GM23338 (cell line): ENCODE results near the gene C2CD4B. TPM values are rescaled to one million over a fixed set of nuclear protein-coding genes. Genes with fewer than 3 reads are reported as not detected.

Experiments used
- ATAC-seq: fragments of 200-7000 bp; cut with Tn5 transposase; 3 replicates; pipeline ENCODE4 v1.9.1; 2020
- DNase-seq: peaks from one replicate; pipeline ENCODE4 v3.0.0-alpha.2; 2015; ENCODE audit warnings: low spot score
- H2AFZ ChIP-seq: fragments of 200-600 bp; sonication (generic); 2 replicates; pipeline ENCODE4 v1.8.0; 2016; ENCODE audit warnings: antibody characterized with exemption, mild to moderate bottlenecking, moderate library complexity
- H3F3A ChIP-seq: fragments of 200-600 bp; sonication (generic); replicated peaks from 2 replicates; pipeline ENCODE4 v1.8.0; 2017; ENCODE audit warnings: antibody characterized with exemption, mixed run types, low read depth
- H3K27ac ChIP-seq: fragments of 200-600 bp; sonication (generic); 2 replicates; pipeline ENCODE4 v1.6.1; 2016; ENCODE audit warnings: low read depth
- H3K27me3 ChIP-seq: fragments of 200-600 bp; sonication (generic); 2 replicates; pipeline ENCODE4 v1.8.0; 2016; ENCODE audit warnings: mild to moderate bottlenecking, mixed run types, moderate library complexity; ENCODE audit not compliant: insufficient read depth
- H3K36me3 ChIP-seq: fragments of 200-600 bp; sonication (generic); 2 replicates; pipeline ENCODE4 v1.8.0; 2016; ENCODE audit warnings: mild to moderate bottlenecking; ENCODE audit not compliant: insufficient read depth
- H3K4me1 ChIP-seq: fragments of 200-600 bp; sonication (generic); 2 replicates; pipeline ENCODE4 v1.8.0; 2016; ENCODE audit warnings: mild to moderate bottlenecking, moderate library complexity; ENCODE audit not compliant: insufficient read depth
- H3K4me2 ChIP-seq: fragments of 200-600 bp; sonication (generic); 2 replicates; pipeline ENCODE4 v1.7.1; 2017; ENCODE audit warnings: mixed run types
- H3K4me3 ChIP-seq: fragments of 200-600 bp; sonication (generic); 2 replicates; pipeline ENCODE4 v1.6.1; 2016; ENCODE audit warnings: mixed run types
- H3K79me2 ChIP-seq: fragments of 200-600 bp; sonication (generic); replicated peaks from 2 replicates; pipeline ENCODE4 v1.8.0; 2017; ENCODE audit warnings: mild to moderate bottlenecking; ENCODE audit not compliant: insufficient read depth
- H3K9me2 ChIP-seq: fragments of 200-600 bp; sonication (generic); 2 replicates; pipeline ENCODE4 v1.8.0; 2017; ENCODE audit not compliant: insufficient read depth
- H4K20me1 ChIP-seq: fragments of 200-600 bp; sonication (generic); replicated peaks from 2 replicates; pipeline ENCODE4 v1.8.0; 2017; ENCODE audit warnings: mild to moderate bottlenecking; ENCODE audit not compliant: insufficient read depth
- H3K27ac Mint-ChIP-seq: 2 replicates; pipeline ENCODE4 v1.8.0; 2020; ENCODE audit warnings: inconsistent platforms, mild to moderate bottlenecking, moderate library complexity, mixed read lengths
- H3K27me3 Mint-ChIP-seq: 3 replicates; pipeline ENCODE4 v1.8.0; 2022; ENCODE audit warnings: low read depth, mild to moderate bottlenecking, moderate library complexity, mixed read lengths, inconsistent platforms; ENCODE audit not compliant: insufficient read depth, poor library complexity
- H3K36me3 Mint-ChIP-seq: 3 replicates; pipeline ENCODE4 v1.8.0; 2021; ENCODE audit warnings: low read depth, mild to moderate bottlenecking, inconsistent platforms, moderate library complexity, mixed read lengths
- H3K4me1 Mint-ChIP-seq: 3 replicates; pipeline ENCODE4 v1.8.0; 2020; ENCODE audit warnings: mild to moderate bottlenecking, inconsistent platforms, mixed read lengths
- H3K4me3 Mint-ChIP-seq: 3 replicates; pipeline ENCODE4 v1.8.0; 2021; ENCODE audit warnings: moderate library complexity, mild to moderate bottlenecking, inconsistent platforms, mixed read lengths
- H3K9me3 Mint-ChIP-seq: 3 replicates; pipeline ENCODE4 v1.8.0; 2020; ENCODE audit warnings: moderate library complexity, mild to moderate bottlenecking, inconsistent platforms, mixed read lengths
- CREB1 ChIP-seq: fragments of 250-450 bp; sonication (Bioruptor Pico); IDR thresholded peaks from 2 replicates; pipeline ENCODE4 v1.5.0; 2020; ENCODE audit warnings: low read depth, mild to moderate bottlenecking, moderate library complexity
- EZH2 ChIP-seq: fragments of 200-600 bp; sonication (generic); IDR thresholded peaks from one replicate; pipeline ENCODE4 v1.8.0; 2017; ENCODE audit warnings: antibody characterized with exemption, mild to moderate bottlenecking, low read depth; ENCODE audit not compliant: unreplicated experiment
- EZH2phosphoT487 ChIP-seq: fragments of 200-600 bp; sonication (generic); IDR thresholded peaks from one replicate; pipeline ENCODE4 v1.8.1; 2018; ENCODE audit warnings: antibody characterized with exemption; ENCODE audit not compliant: unreplicated experiment
- JUNB ChIP-seq: IDR thresholded peaks from one replicate; pipeline ENCODE4 v1.6.1; 2016; ENCODE audit warnings: antibody characterized with exemption; ENCODE audit not compliant: unreplicated experiment
- NANOG ChIP-seq: IDR thresholded peaks from 2 replicates; pipeline ENCODE4 v1.6.1; 2016; ENCODE audit warnings: antibody characterized with exemption, borderline replicate concordance
- ZNF114 ChIP-seq: fragments of 250-450 bp; sonication (Bioruptor Pico); IDR thresholded peaks from 2 replicates; pipeline ENCODE4 v1.5.0; 2020; ENCODE audit warnings: mild to moderate bottlenecking, moderate library complexity
- ZNF331 ChIP-seq: fragments of 250-450 bp; sonication (Bioruptor Pico); IDR thresholded peaks from 2 replicates; pipeline ENCODE4 v1.5.0; 2020; ENCODE audit warnings: low read depth, mild to moderate bottlenecking, moderate library complexity
- polyA plus RNA-seq: library from polyadenylated mRNA; unstranded; fragments of >200 nt; fragmentation: Nextera tagmentation; extraction: Ambion mirVana; gene quantifications from 2 replicates; pipeline ENCODE4 v1.2.1, GENCODE V29; 2016
- total RNA-seq: library from RNA; depleted of rRNA; stranded (reverse); fragments of >200 nt; shearing (Covaris generic); gene quantifications from 2 replicates; pipeline ENCODE4 v1.2.3, GENCODE V29; 2014
- TF ChIP-seq, protein P1 (sequence below), 2 experiments: fragments of 200-600 bp in 1 of 2; sonication (generic) in 1 of 2; conservative IDR thresholded peaks; 2 replicates each; pipeline versions ENCODE4 v1.5.1 to v1.6.1; 2016 to 2017; ENCODE audit warnings: antibody characterized with exemption in 2 of 2, low read depth in 2 of 2, mild to moderate bottlenecking in 2 of 2, moderate library complexity in 1 of 2
- TF ChIP-seq, protein P2 (sequence below): IDR thresholded peaks from 2 replicates; pipeline ENCODE4 v1.6.1; 2016; ENCODE audit warnings: antibody characterized with exemption
- TF ChIP-seq, protein P3 (sequence below): IDR thresholded peaks from one replicate; pipeline ENCODE4 v1.6.1; 2018; ENCODE audit warnings: antibody characterized with exemption; ENCODE audit not compliant: unreplicated experiment

Gene C2CD4B
- total and polyA plus RNA-seq, 2 experiments from 2014 or later: 1.5 TPM; not detected in 1

DNA sequence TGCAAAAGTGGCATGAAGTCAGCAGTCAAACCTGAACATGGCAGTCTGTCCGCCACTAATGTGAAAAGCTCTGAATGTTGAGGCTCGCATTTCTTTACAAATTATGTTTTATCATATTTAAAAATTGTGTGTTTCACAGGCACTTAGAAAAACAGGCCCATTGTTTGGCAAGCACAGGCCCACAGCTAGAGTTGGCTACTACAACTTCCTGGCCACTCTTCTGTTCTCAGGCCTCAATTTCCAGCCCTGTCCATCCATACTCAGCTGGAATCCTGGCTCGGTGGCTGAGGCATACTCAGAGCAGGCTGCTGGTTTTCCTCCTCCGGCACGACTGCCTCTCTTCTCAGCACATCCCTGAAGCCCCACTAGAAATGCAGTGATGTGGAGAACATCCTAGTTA is 44.3 kb downstream of the C2CD4B start:
- Histone ChIP-seq H3K36me3 (no peaks in the 10 kb centered on the region), H3K27ac (no peak overlapping the region), H3K27me3 (no peaks in the 10 kb centered on the region), H3K9me2 (peaks cover 12% of the 10 kb centered on the region; the same call in 1 of the 2 replicates), H4K20me1 (no peaks in the 10 kb centered on the region; the same call in 1 of the 2 replicates), H3K79me2 (no peaks in the 10 kb centered on the region), H3K4me3 (no peak overlapping the region), H2AFZ (no peak overlapping the region), H3K4me2 (no peak overlapping the region), H3K4me1 (peaks cover 14% of the 10 kb centered on the region), H3F3A (no peaks in the 10 kb centered on the region)
- ATAC-seq (no peak), DNase-seq (no peak)
- Mint-ChIP-seq H3K27me3 (peaks cover 7% of the 10 kb centered on the region), H3K36me3 (no peaks in the 10 kb centered on the region), H3K4me1 (peaks cover 22% of the 10 kb centered on the region), H3K4me3 (no peak overlapping the region), H3K27ac (no peak overlapping the region), H3K9me3 (no peaks in the 10 kb centered on the region)
- TF ChIP-seq, protein P1, sequence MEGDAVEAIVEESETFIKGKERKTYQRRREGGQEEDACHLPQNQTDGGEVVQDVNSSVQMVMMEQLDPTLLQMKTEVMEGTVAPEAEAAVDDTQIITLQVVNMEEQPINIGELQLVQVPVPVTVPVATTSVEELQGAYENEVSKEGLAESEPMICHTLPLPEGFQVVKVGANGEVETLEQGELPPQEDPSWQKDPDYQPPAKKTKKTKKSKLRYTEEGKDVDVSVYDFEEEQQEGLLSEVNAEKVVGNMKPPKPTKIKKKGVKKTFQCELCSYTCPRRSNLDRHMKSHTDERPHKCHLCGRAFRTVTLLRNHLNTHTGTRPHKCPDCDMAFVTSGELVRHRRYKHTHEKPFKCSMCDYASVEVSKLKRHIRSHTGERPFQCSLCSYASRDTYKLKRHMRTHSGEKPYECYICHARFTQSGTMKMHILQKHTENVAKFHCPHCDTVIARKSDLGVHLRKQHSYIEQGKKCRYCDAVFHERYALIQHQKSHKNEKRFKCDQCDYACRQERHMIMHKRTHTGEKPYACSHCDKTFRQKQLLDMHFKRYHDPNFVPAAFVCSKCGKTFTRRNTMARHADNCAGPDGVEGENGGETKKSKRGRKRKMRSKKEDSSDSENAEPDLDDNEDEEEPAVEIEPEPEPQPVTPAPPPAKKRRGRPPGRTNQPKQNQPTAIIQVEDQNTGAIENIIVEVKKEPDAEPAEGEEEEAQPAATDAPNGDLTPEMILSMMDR (conservative IDR thresholded peaks at IDR 0.05; ENCODE audit: low read depth in 2 of 2): no peak
- TF ChIP-seq, protein P2, sequence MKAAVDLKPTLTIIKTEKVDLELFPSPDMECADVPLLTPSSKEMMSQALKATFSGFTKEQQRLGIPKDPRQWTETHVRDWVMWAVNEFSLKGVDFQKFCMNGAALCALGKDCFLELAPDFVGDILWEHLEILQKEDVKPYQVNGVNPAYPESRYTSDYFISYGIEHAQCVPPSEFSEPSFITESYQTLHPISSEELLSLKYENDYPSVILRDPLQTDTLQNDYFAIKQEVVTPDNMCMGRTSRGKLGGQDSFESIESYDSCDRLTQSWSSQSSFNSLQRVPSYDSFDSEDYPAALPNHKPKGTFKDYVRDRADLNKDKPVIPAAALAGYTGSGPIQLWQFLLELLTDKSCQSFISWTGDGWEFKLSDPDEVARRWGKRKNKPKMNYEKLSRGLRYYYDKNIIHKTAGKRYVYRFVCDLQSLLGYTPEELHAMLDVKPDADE: no peak
- TF ChIP-seq CREB1 (CRISPR knock-in tag): no peak
- TF ChIP-seq ZNF331 (CRISPR knock-in tag): no peak

DNA sequence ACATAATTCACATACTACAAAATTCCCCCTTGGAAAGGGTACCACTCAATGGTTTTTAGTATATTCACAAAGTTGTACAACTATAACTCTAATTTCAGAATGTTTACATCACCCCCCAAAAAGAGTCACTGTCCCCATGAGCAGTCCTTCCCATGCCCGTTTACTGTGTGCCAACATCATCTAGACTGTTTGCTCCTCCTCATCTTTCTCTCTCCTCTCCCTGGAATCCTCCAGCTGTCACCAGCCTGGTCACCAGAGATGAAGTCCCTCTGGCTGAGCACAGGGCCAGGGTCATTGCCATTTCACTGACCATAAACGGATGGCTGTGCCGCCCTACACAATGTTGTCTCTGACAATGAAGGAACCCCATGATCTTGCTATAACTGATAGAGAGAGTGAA is 45.2 kb downstream of the C2CD4B start:
- H3K4me3 Mint-ChIP-seq: no peak overlapping the region
- H3K4me2 ChIP-seq: no peak overlapping the region
- no peak for TF ChIP-seq EZH2
- TF ChIP-seq, protein P1 (conservative IDR thresholded peaks at IDR 0.05; ENCODE audit: low read depth in 2 of 2): no peak
- TF ChIP-seq, protein P3, sequence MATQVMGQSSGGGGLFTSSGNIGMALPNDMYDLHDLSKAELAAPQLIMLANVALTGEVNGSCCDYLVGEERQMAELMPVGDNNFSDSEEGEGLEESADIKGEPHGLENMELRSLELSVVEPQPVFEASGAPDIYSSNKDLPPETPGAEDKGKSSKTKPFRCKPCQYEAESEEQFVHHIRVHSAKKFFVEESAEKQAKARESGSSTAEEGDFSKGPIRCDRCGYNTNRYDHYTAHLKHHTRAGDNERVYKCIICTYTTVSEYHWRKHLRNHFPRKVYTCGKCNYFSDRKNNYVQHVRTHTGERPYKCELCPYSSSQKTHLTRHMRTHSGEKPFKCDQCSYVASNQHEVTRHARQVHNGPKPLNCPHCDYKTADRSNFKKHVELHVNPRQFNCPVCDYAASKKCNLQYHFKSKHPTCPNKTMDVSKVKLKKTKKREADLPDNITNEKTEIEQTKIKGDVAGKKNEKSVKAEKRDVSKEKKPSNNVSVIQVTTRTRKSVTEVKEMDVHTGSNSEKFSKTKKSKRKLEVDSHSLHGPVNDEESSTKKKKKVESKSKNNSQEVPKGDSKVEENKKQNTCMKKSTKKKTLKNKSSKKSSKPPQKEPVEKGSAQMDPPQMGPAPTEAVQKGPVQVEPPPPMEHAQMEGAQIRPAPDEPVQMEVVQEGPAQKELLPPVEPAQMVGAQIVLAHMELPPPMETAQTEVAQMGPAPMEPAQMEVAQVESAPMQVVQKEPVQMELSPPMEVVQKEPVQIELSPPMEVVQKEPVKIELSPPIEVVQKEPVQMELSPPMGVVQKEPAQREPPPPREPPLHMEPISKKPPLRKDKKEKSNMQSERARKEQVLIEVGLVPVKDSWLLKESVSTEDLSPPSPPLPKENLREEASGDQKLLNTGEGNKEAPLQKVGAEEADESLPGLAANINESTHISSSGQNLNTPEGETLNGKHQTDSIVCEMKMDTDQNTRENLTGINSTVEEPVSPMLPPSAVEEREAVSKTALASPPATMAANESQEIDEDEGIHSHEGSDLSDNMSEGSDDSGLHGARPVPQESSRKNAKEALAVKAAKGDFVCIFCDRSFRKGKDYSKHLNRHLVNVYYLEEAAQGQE: no peak
- TF ChIP-seq EZH2phosphoT487: no peak
- TF ChIP-seq NANOG: no peak
- no peak for TF ChIP-seq ZNF114 (CRISPR knock-in tag)
- no peak for TF ChIP-seq JUNB

More for the DNA sequence above, 45.2 kb downstream of the C2CD4B start:
- Histone ChIP-seq H3K36me3 (no peaks in the 10 kb centered on the region), H3K27me3 (no peaks in the 10 kb centered on the region), H3K9me2 (peaks cover 12% of the 10 kb centered on the region; the same call in 1 of the 2 replicates), H3K4me1 (peaks cover 14% of the 10 kb centered on the region), H2AFZ (no peak overlapping the region; the same call in 1 of the 2 replicates), H3F3A (no peaks in the 10 kb centered on the region), H3K27ac (no peak overlapping the region), H4K20me1 (no peaks in the 10 kb centered on the region; the same call in 1 of the 2 replicates), H3K79me2 (no peaks in the 10 kb centered on the region), H3K4me3 (no peak overlapping the region)
- no peaks in the 10 kb centered on the region for H3K36me3 Mint-ChIP-seq
- peak overlapping the region; percentile 78 for H3K27ac Mint-ChIP-seq
- peaks cover 7% of the 10 kb centered on the region for H3K27me3 Mint-ChIP-seq
- DNase-seq (no peak), ATAC-seq (no peak)
- H3K9me3 Mint-ChIP-seq: no peaks in the 10 kb centered on the region
- peaks cover 19% of the 10 kb centered on the region for H3K4me1 Mint-ChIP-seq
